Endothelial cell (in vitro differentiated cells): ENCODE results near the gene MAP7D2. TPM values are rescaled to one million over a fixed set of nuclear protein-coding genes. Genes with fewer than 3 reads are reported as not detected.

ENCODE experiments used
- DNase-seq: peaks from one replicate; pipeline ENCODE4 v3.0.0; 2021; ENCODE audit warnings: low spot score
- H3K27ac Mint-ChIP-seq: one replicate; pipeline ENCODE4 v1.8.0; 2021; ENCODE audit warnings: mixed read lengths, inconsistent platforms; ENCODE audit not compliant: unreplicated experiment
- H3K27me3 Mint-ChIP-seq: one replicate; pipeline ENCODE4 v1.8.0; 2021; ENCODE audit warnings: mild to moderate bottlenecking, moderate library complexity, mixed read lengths, inconsistent platforms; ENCODE audit not compliant: unreplicated experiment
- H3K36me3 Mint-ChIP-seq: one replicate; pipeline ENCODE4 v1.8.0; 2021; ENCODE audit warnings: mild to moderate bottlenecking, low read depth, mixed read lengths, inconsistent platforms; ENCODE audit not compliant: unreplicated experiment
- H3K4me1 Mint-ChIP-seq: one replicate; pipeline ENCODE4 v1.8.0; 2021; ENCODE audit warnings: mild to moderate bottlenecking, mixed read lengths, inconsistent platforms; ENCODE audit not compliant: unreplicated experiment
- H3K4me3 Mint-ChIP-seq: one replicate; pipeline ENCODE4 v1.8.0; 2021; ENCODE audit warnings: mild to moderate bottlenecking, mixed read lengths, inconsistent platforms; ENCODE audit not compliant: unreplicated experiment
- H3K9me3 Mint-ChIP-seq: one replicate; pipeline ENCODE4 v1.8.0; 2021; ENCODE audit warnings: mixed read lengths, inconsistent platforms; ENCODE audit not compliant: unreplicated experiment
- CTCF ChIP-seq: fragments of 200-600 bp; sonication (generic); IDR thresholded peaks from one replicate; pipeline ENCODE4 v1.5.0; 2021; ENCODE audit warnings: antibody characterized with exemption; ENCODE audit not compliant: unreplicated experiment
- microRNA-seq: library from miRNA; unstranded; fragments of <30 nt; microRNA quantifications from one replicate; pipeline ENCODE4, GENCODE V29; 2020; ENCODE audit not compliant: unreplicated experiment
- total RNA-seq: library from RNA; stranded (reverse); fragmentation: NEBNext Ultra II Directional; extraction: Animal tissue kit (Norgen Biotek cat#: 25700); gene quantifications from one replicate; pipeline ENCODE4 v1.2.1, GENCODE V29; 2021; ENCODE audit not compliant: unreplicated experiment

MAP7D2 gene
- total RNA-seq, 1 donor from 2014 or later, result 2.7 TPM

GRCh38 chrX:19960913-19961312 is 155.8 kb downstream of the MAP7D2 start:
- no peak overlapping the region for H3K27ac Mint-ChIP-seq
- H3K9me3 Mint-ChIP-seq, result no peaks in the 10 kb centered on the region
- no peak for TF ChIP-seq CTCF
- no peak overlapping the region for H3K4me3 Mint-ChIP-seq
- DNase-seq, result no peak
- peaks cover 3% of the 10 kb centered on the region for H3K27me3 Mint-ChIP-seq
- H3K36me3 Mint-ChIP-seq, result peaks cover 6% of the 10 kb centered on the region
- H3K4me1 Mint-ChIP-seq, result peaks cover 6% of the 10 kb centered on the region

DNA sequence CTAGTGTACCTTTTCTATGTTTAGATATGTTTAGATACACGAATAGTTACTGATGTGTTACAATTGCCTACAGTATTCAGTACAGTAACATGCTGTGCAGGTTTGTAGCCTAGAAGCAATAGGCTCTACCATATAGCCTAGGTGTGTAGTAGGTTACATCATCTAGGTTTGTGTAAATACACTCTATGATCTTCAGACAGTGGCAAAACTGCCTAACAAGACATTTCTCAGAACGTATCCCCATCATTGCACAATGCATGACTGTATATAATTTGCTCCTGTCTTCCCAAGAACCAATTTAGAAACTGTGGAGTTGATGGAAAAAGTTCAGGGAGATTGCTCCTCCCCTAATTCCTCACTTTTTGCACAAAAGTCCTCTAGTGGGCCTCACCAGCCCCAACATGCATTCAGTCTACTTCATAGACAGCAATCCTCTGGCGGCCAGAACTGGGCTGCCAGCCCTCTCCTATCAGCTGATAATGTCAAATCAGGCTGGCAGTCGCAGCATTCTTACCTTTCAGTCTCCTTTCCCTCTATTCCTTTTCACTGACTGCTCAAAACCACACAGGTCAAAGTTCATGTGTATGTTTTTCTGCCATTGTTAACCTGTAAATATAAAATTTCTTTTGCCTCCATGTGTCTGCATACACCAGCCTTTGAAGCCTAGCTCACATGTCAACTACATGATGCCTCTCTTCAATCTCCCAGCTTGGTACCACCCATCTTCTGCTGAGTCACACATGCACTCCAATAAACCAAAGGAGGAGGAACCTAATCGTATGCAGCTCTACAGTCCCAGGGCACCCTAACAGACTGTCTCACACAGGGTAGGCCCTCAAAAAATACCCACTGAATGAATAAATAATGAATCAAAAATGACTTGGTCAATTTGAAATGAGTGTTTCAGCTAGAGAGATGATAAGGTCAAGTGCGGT is 157.9 kb downstream of the MAP7D2 start:
- no peak for TF ChIP-seq CTCF
- H3K4me3 Mint-ChIP-seq, result no peak overlapping the region
- no peaks in the 10 kb centered on the region for H3K36me3 Mint-ChIP-seq
- no peak overlapping the region for H3K27ac Mint-ChIP-seq
- DNase-seq, result no peak
- no peaks in the 10 kb centered on the region for H3K9me3 Mint-ChIP-seq
- peaks cover 6% of the 10 kb centered on the region for H3K4me1 Mint-ChIP-seq
- H3K27me3 Mint-ChIP-seq, result peaks cover 3% of the 10 kb centered on the region

- Mint-ChIP-seq H3K4me3 (no peak overlapping the region), H3K36me3 (no peaks in the 10 kb centered on the region), H3K27ac (no peak overlapping the region), H3K4me1 (peaks cover 6% of the 10 kb centered on the region), H3K9me3 (no peaks in the 10 kb centered on the region), H3K27me3 (peaks cover 3% of the 10 kb centered on the region)
- no peak for DNase-seq
- TF ChIP-seq CTCF, result no peak
These were observed 159.8 kb downstream of the MAP7D2 start for GRCh38 chrX:19956923-19957322.

Small RNAs within 50 kb of the gene (microRNA-seq; reads per million reads assigned to microRNA genes)
- gene MIR23C, result 2.2 reads per million, percentile 32 among the genes with 10 or more reads in this experiment

Other genes with a start within 250 kb of the MAP7D2 start
- gene SH3KBP1, start 229.3 kb downstream of the MAP7D2 start, total RNA-seq, result 63.7 TPM
- 9.6 TPM for gene BCLAF3, start 125.8 kb downstream of the MAP7D2 start, total RNA-seq
- gene EIF1AX, start 24.9 kb upstream of the MAP7D2 start, total RNA-seq, result 56.3 TPM
- gene RPS6KA3, start 150.0 kb upstream of the MAP7D2 start, total RNA-seq, result 50.9 TPM